B cell (primary cell): ENCODE measurements around the gene ITGB7. TPM values are rescaled to one million over a fixed set of nuclear protein-coding genes. Genes with fewer than 3 reads are reported as not detected.
A peak's percentile ranks its signal among the peaks of the same experiment; 100 is the strongest.

Experiments used
- ATAC-seq: fragments of 200-7000 bp; cut with Tn5 transposase; one replicate; pipeline ENCODE4 v1.10.0; 2021; ENCODE audit warnings: low read depth, mild to moderate bottlenecking, moderate number of reproducible peaks, moderate library complexity
- CTCF ChIA-PET: fragments of 350-600 bp; sonication (Branson Sonifier 250); formaldehyde crosslinking; loops from one replicate; lab custom pipeline; 2021; ENCODE audit warnings: antibody characterized with exemption, inconsistent platforms; lab: Charles Lee
- POLR2A ChIA-PET: fragments of 350-600 bp; sonication (Branson Sonifier 250); formaldehyde crosslinking; loops from one replicate; lab custom pipeline; 2021; ENCODE audit warnings: antibody characterized with exemption; lab: Charles Lee
- DNase-seq: peaks from one replicate; pipeline ENCODE4 v3.0.0; 2013
- H2AFZ ChIP-seq: 2 replicates; pipeline ENCODE4 v1.6.1; 2012; ENCODE audit warnings: mild to moderate bottlenecking, low read depth, low read length; ENCODE audit not compliant: insufficient read depth, poor library complexity, severe bottlenecking
- H3K27ac ChIP-seq, 2 donors: 1 replicate in 1 of 2; 2 replicates in 1 of 2; pipeline ENCODE4 v1.5.1; 2012 to 2013; ENCODE audit warnings: low read length in 2 of 2, mild to moderate bottlenecking in 2 of 2, moderate library complexity in 1 of 2
- H3K27me3 ChIP-seq, 4 experiments: fragments of 200-600 bp in 1 of 4; sonication (generic) in 1 of 4; replicated peaks in 1 of 4; 1 replicate in 2 of 4; 2 replicates in 2 of 4; pipeline versions ENCODE4 v1.6.1 to v1.7.0; 2013 to 2016; ENCODE audit warnings: low read length in 3 of 4, mild to moderate bottlenecking in 2 of 4, mixed read lengths in 1 of 4, moderate library complexity in 1 of 4; ENCODE audit not compliant: insufficient read depth in 4 of 4, control insufficient read depth in 3 of 4; ENCODE audit errors: control extremely low read depth in 1 of 4
- H3K36me3 ChIP-seq, 2 experiments: replicated peaks in 1 of 2; 1 replicate in 1 of 2; 2 replicates in 1 of 2; pipeline versions ENCODE4 v1.6.1 to v1.7.1; 2013; ENCODE audit warnings: low read length in 1 of 2; ENCODE audit not compliant: insufficient read depth in 2 of 2, control insufficient read depth in 1 of 2; ENCODE audit errors: control extremely low read depth in 1 of 2, extremely low read depth in 1 of 2
- H3K4me1 ChIP-seq, 2 donors: fragments of 200-600 bp in 1 of 2; sonication (generic) in 1 of 2; 1 replicate in 1 of 2; 2 replicates in 1 of 2; pipeline versions ENCODE4 v1.5.1 to v1.6.1; 2013 to 2017; ENCODE audit warnings: low read length in 2 of 2; ENCODE audit not compliant: control insufficient read depth in 2 of 2, insufficient read depth in 2 of 2
- H3K4me2 ChIP-seq: replicated peaks from 2 replicates; pipeline ENCODE3; 2012; ENCODE audit warnings: mild to moderate bottlenecking, low read depth, low read length; ENCODE audit not compliant: poor library complexity, severe bottlenecking
- H3K4me3 ChIP-seq, 5 experiments: fragments of 200-600 bp in 1 of 5; sonication (generic) in 1 of 5; 1 replicate in 3 of 5; 2 replicates in 2 of 5; pipeline versions ENCODE4 v1.5.1 to v1.7.0; 2011 to 2016; ENCODE audit warnings: low read length in 4 of 5, mild to moderate bottlenecking in 4 of 5, low read depth in 2 of 5, control low read depth in 1 of 5, moderate library complexity in 1 of 5; ENCODE audit not compliant: insufficient read depth in 1 of 5; ENCODE audit errors: control extremely low read depth in 1 of 5, extremely low read depth in 1 of 5
- H3K79me2 ChIP-seq: fragments of 200-600 bp; sonication (generic); one replicate; pipeline ENCODE4 v1.6.0; 2016; ENCODE audit warnings: low read length; ENCODE audit not compliant: control insufficient read depth, insufficient read depth
- H3K9ac ChIP-seq: fragments of 200-600 bp; sonication (generic); 2 replicates; pipeline ENCODE4 v1.6.1; 2017; ENCODE audit warnings: mild to moderate bottlenecking, low read length, moderate library complexity
- H3K9me3 ChIP-seq, 3 donors: one replicate each; pipeline versions ENCODE4 v1.6.1 to v1.7.1; 2013; ENCODE audit warnings: low read length in 2 of 3; ENCODE audit not compliant: control insufficient read depth in 2 of 3, insufficient read depth in 1 of 3; ENCODE audit errors: control extremely low read depth in 1 of 3
- H4K20me1 ChIP-seq: 2 replicates; pipeline ENCODE4 v1.6.0; 2012; ENCODE audit warnings: mild to moderate bottlenecking, low read length; ENCODE audit not compliant: insufficient read depth, control insufficient read depth, poor library complexity, severe bottlenecking
- H3K27ac Mint-ChIP-seq: one replicate; pipeline ENCODE4 v1.8.0; 2021; ENCODE audit warnings: mixed read lengths
- H3K27me3 Mint-ChIP-seq: one replicate; pipeline ENCODE4 v1.8.0; 2021; ENCODE audit warnings: mixed read lengths
- H3K4me1 Mint-ChIP-seq: one replicate; pipeline ENCODE4 v1.8.0; 2021; ENCODE audit warnings: mixed read lengths
- H3K4me3 Mint-ChIP-seq: one replicate; pipeline ENCODE4 v1.8.0; 2021; ENCODE audit warnings: mixed read lengths
- H3K9me3 Mint-ChIP-seq: one replicate; pipeline ENCODE4 v1.8.0; 2022; ENCODE audit warnings: mixed read lengths; ENCODE audit not compliant: insufficient read depth
- CTCF ChIP-seq: fragments of 200-600 bp; IDR thresholded peaks from one replicate; pipeline ENCODE4 v1.8.0; 2022; ENCODE audit warnings: antibody characterized with exemption, mild to moderate bottlenecking
- EZH2 ChIP-seq: IDR thresholded peaks from 2 replicates; pipeline ENCODE4 v1.6.1; 2012; ENCODE audit warnings: borderline replicate concordance, low read depth, mild to moderate bottlenecking, moderate library complexity, low read length; ENCODE audit not compliant: insufficient read depth, poor library complexity, severe bottlenecking
- WGBS: methylation state at CpG from one replicate; pipeline ENCODE4 v1.1.5; 2013; ENCODE audit warnings: missing lambda C conversion rate; ENCODE audit not compliant: insufficient coverage; 5-methylcytosine and 5-hydroxymethylcytosine counted together
- intact Hi-C: fragments of 100-400 bp; cut with micrococcal nuclease; formaldehyde crosslinking; loops from one replicate; pipeline ENCODE4 v1.10.0; 2022
- polyA plus RNA-seq: library from polyadenylated mRNA; depleted of rRNA; stranded (reverse); fragments of >200 nt; gene quantifications from 2 replicates; pipeline ENCODE4 v1.2.3, GENCODE V29; 2012
- total RNA-seq, 2 donors: library from RNA; stranded (reverse); fragments of 120-200 nt in 1 of 2; gene quantifications; 1 replicate in 1 of 2; 2 replicates in 1 of 2; pipeline versions ENCODE4 v1.2.3 to v1.2.4, GENCODE V29; 2013 to 2022

The ITGB7 gene
- total and polyA plus RNA-seq, 2 donors (not counting 1 experiment from before 2014, with no cell fraction given) = 199 to 265 TPM

- ATAC-seq (no peak), DNase-seq (no peak)
- no peaks in the 10 kb centered on the region for H4K20me1 ChIP-seq
- H3K79me2 ChIP-seq = no peaks in the 10 kb centered on the region
- peaks cover 0 to 11% (median 2%) of the 10 kb centered on the region in 4 experiments for H3K27me3 ChIP-seq
- no peak overlapping the region for H3K4me3 ChIP-seq
- intact Hi-C loops = no loop called here
- H2AFZ ChIP-seq = no peak overlapping the region
- 88% methylated on average over 2 of the region's 10 CpGs for WGBS
- Mint-ChIP-seq H3K4me1 (peaks cover 21% of the 10 kb centered on the region), H3K27me3 (peaks cover 6% of the 10 kb centered on the region), H3K27ac (peak overlapping the region; percentile 41), H3K4me3 (peak overlapping the region; percentile 45), H3K9me3 (no peaks in the 10 kb centered on the region)
- no peak overlapping the region for H3K4me2 ChIP-seq
- H3K27ac ChIP-seq = no peak overlapping the region
- ChIA-PET CTCF (interaction anchor here (2.8 kb wide), 1 partner anchor 16 kb away, joined by 17 read pairs; no protein-coding TSS in a partner anchor), POLR2A (interaction anchor here (0.6 kb wide), 1 partner anchor 26 kb away, joined by 9 read pairs; no protein-coding TSS in a partner anchor)
- H3K9ac ChIP-seq = no peak overlapping the region
- no peaks in the 10 kb centered on the region for H3K36me3 ChIP-seq
- TF ChIP-seq EZH2 = no peak
- no peak for TF ChIP-seq CTCF
- H3K9me3 ChIP-seq = peaks cover 0 to 3% (median 0%) of the 10 kb centered on the region in 3 donors
- H3K4me1 ChIP-seq = peaks cover 17 to 28% of the 10 kb centered on the region in 2 donors
Observed at GRCh38 chr12:53230108-53230845, 23.2 kb upstream of the ITGB7 start.

- Histone ChIP-seq H2AFZ (no peak overlapping the region), H3K9me3 (no peaks in the 10 kb centered on the region), H3K79me2 (no peaks in the 10 kb centered on the region), H3K9ac (no peak overlapping the region), H3K36me3 (no peaks in the 10 kb centered on the region), H4K20me1 (no peaks in the 10 kb centered on the region), H3K27ac (no peak overlapping the region), H3K27me3 (peaks cover 0 to 11% (median 2%) of the 10 kb centered on the region in 4 experiments), H3K4me1 (peaks cover 17 to 26% of the 10 kb centered on the region in 2 donors), H3K4me2 (no peak overlapping the region), H3K4me3 (no peak overlapping the region)
- intact Hi-C loops = no loop called here
- peak overlapping the region; percentile 53 for H3K27ac Mint-ChIP-seq
- H3K4me3 Mint-ChIP-seq = no peak overlapping the region
- ATAC-seq (no peak), DNase-seq (no peak)
- TF ChIP-seq CTCF (no peak), EZH2 (no peak)
- ChIA-PET POLR2A (interaction anchor here (0.6 kb wide), 1 partner anchor 26 kb away, joined by 9 read pairs; no protein-coding TSS in a partner anchor), CTCF (interaction anchor here (1.0 to 2.8 kb wide), 2 partner anchors 16 to 92 kb away, joined by 3 to 17 read pairs; partner anchors contain the start of gene AAAS)
- peaks cover 19% of the 10 kb centered on the region for H3K4me1 Mint-ChIP-seq
- no peaks in the 10 kb centered on the region for H3K9me3 Mint-ChIP-seq
- H3K27me3 Mint-ChIP-seq = peaks cover 6% of the 10 kb centered on the region
- 94% methylated on average over 2 of the region's 2 CpGs for WGBS
Observed at GRCh38 chr12:53229454-53229853, 22.4 kb upstream of the ITGB7 start.
